ENCODE data around the gene FAM174B.

Gene FAM174B

GRCh38 chr15:92638709-92639365 is 16.7 kb downstream of the FAM174B start:
- no peaks in the 10 kb centered on the region for H3K9me3 Mint-ChIP-seq
- no peak overlapping the region for H3K27ac Mint-ChIP-seq
- no peaks in the 10 kb centered on the region for H3K27me3 Mint-ChIP-seq (ENCODE audit: low read depth)
- H3K4me3 Mint-ChIP-seq, result no peak overlapping the region
- H3K4me1 Mint-ChIP-seq (ENCODE audit: low read depth), result no peaks in the 10 kb centered on the region
- no peaks in the 10 kb centered on the region for H3K36me3 Mint-ChIP-seq (ENCODE audit: low read depth)

- Mint-ChIP-seq H3K4me1 (ENCODE audit: low read depth) (no peaks in the 10 kb centered on the region), H3K9me3 (no peaks in the 10 kb centered on the region), H3K27ac (no peak overlapping the region), H3K4me3 (no peak overlapping the region), H3K36me3 (ENCODE audit: low read depth) (no peaks in the 10 kb centered on the region), H3K27me3 (ENCODE audit: low read depth) (no peaks in the 10 kb centered on the region)
These were observed 17.3 kb downstream of the FAM174B start for GRCh38 chr15:92638291-92638708.

GRCh38 chr15:92637626-92638025 is 17.9 kb downstream of the FAM174B start:
- Mint-ChIP-seq H3K36me3 (ENCODE audit: low read depth) (no peaks in the 10 kb centered on the region), H3K27me3 (ENCODE audit: low read depth) (no peaks in the 10 kb centered on the region), H3K27ac (no peak overlapping the region), H3K9me3 (no peaks in the 10 kb centered on the region), H3K4me3 (no peak overlapping the region), H3K4me1 (ENCODE audit: low read depth) (no peaks in the 10 kb centered on the region)

GRCh38 chr15:92636908-92637481 is 18.6 kb downstream of the FAM174B start:
- H3K27me3 Mint-ChIP-seq (ENCODE audit: low read depth), result no peaks in the 10 kb centered on the region
- H3K36me3 Mint-ChIP-seq (ENCODE audit: low read depth), result no peaks in the 10 kb centered on the region
- no peaks in the 10 kb centered on the region for H3K9me3 Mint-ChIP-seq
- H3K4me1 Mint-ChIP-seq (ENCODE audit: low read depth), result no peaks in the 10 kb centered on the region
- no peak overlapping the region for H3K4me3 Mint-ChIP-seq
- H3K27ac Mint-ChIP-seq, result no peak overlapping the region

- H3K27me3 Mint-ChIP-seq (ENCODE audit: low read depth), result no peaks in the 10 kb centered on the region
- H3K4me3 Mint-ChIP-seq, result no peak overlapping the region
- no peaks in the 10 kb centered on the region for H3K36me3 Mint-ChIP-seq (ENCODE audit: low read depth)
- H3K27ac Mint-ChIP-seq, result no peak overlapping the region
- no peaks in the 10 kb centered on the region for H3K4me1 Mint-ChIP-seq (ENCODE audit: low read depth)
- H3K9me3 Mint-ChIP-seq, result no peaks in the 10 kb centered on the region
These were observed 19.1 kb downstream of the FAM174B start for GRCh38 chr15:92636401-92636907.

GRCh38 chr15:92634671-92635201 is 20.8 kb downstream of the FAM174B start:
- Mint-ChIP-seq H3K4me3 (no peak overlapping the region), H3K36me3 (ENCODE audit: low read depth) (no peaks in the 10 kb centered on the region), H3K27me3 (ENCODE audit: low read depth) (no peaks in the 10 kb centered on the region), H3K27ac (no peak overlapping the region), H3K4me1 (ENCODE audit: low read depth) (no peaks in the 10 kb centered on the region), H3K9me3 (no peaks in the 10 kb centered on the region)

GRCh38 chr15:92634060-92634459 is 21.5 kb downstream of the FAM174B start:
- H3K4me1 Mint-ChIP-seq (ENCODE audit: low read depth), result no peaks in the 10 kb centered on the region
- no peaks in the 10 kb centered on the region for H3K9me3 Mint-ChIP-seq
- no peak overlapping the region for H3K27ac Mint-ChIP-seq
- H3K4me3 Mint-ChIP-seq, result no peak overlapping the region
- H3K27me3 Mint-ChIP-seq (ENCODE audit: low read depth), result no peaks in the 10 kb centered on the region
- H3K36me3 Mint-ChIP-seq (ENCODE audit: low read depth), result no peaks in the 10 kb centered on the region

GRCh38 chr15:92633418-92633817 is 22.2 kb downstream of the FAM174B start:
- H3K4me3 Mint-ChIP-seq, result no peak overlapping the region
- no peaks in the 10 kb centered on the region for H3K36me3 Mint-ChIP-seq (ENCODE audit: low read depth)
- H3K4me1 Mint-ChIP-seq (ENCODE audit: low read depth), result no peaks in the 10 kb centered on the region
- no peak overlapping the region for H3K27ac Mint-ChIP-seq
- H3K9me3 Mint-ChIP-seq, result no peaks in the 10 kb centered on the region
- no peaks in the 10 kb centered on the region for H3K27me3 Mint-ChIP-seq (ENCODE audit: low read depth)

- no peak overlapping the region for H3K27ac Mint-ChIP-seq
- no peaks in the 10 kb centered on the region for H3K36me3 Mint-ChIP-seq (ENCODE audit: low read depth)
- H3K4me1 Mint-ChIP-seq (ENCODE audit: low read depth), result no peaks in the 10 kb centered on the region
- H3K4me3 Mint-ChIP-seq, result no peak overlapping the region
- no peaks in the 10 kb centered on the region for H3K9me3 Mint-ChIP-seq
- H3K27me3 Mint-ChIP-seq (ENCODE audit: low read depth), result no peaks in the 10 kb centered on the region
These were observed 22.6 kb downstream of the FAM174B start for GRCh38 chr15:92633001-92633400.

GRCh38 chr15:92631721-92632120 is 23.9 kb downstream of the FAM174B start:
- Mint-ChIP-seq H3K27ac (no peak overlapping the region), H3K36me3 (ENCODE audit: low read depth) (no peaks in the 10 kb centered on the region), H3K27me3 (ENCODE audit: low read depth) (no peaks in the 10 kb centered on the region), H3K9me3 (no peaks in the 10 kb centered on the region), H3K4me1 (ENCODE audit: low read depth) (no peaks in the 10 kb centered on the region), H3K4me3 (no peak overlapping the region)

GRCh38 chr15:92629975-92630626 is 25.5 kb downstream of the FAM174B start:
- Mint-ChIP-seq H3K27ac (no peak overlapping the region), H3K4me3 (no peak overlapping the region)

GRCh38 chr15:92629276-92629974 is 26.1 kb downstream of the FAM174B start:
- no peaks in the 10 kb centered on the region for H3K9me3 Mint-ChIP-seq
- H3K27me3 Mint-ChIP-seq (ENCODE audit: low read depth), result no peaks in the 10 kb centered on the region
- no peak overlapping the region for H3K27ac Mint-ChIP-seq
- H3K4me1 Mint-ChIP-seq (ENCODE audit: low read depth), result peaks cover 6% of the 10 kb centered on the region
- H3K36me3 Mint-ChIP-seq (ENCODE audit: low read depth), result no peaks in the 10 kb centered on the region
- no peak overlapping the region for H3K4me3 Mint-ChIP-seq

More at GRCh38 chr15:92629975-92630626, 25.5 kb downstream of the FAM174B start:
- Mint-ChIP-seq H3K9me3 (no peaks in the 10 kb centered on the region), H3K4me1 (ENCODE audit: low read depth) (peaks cover 5% of the 10 kb centered on the region), H3K27me3 (ENCODE audit: low read depth) (no peaks in the 10 kb centered on the region), H3K36me3 (ENCODE audit: low read depth) (no peaks in the 10 kb centered on the region)

- Mint-ChIP-seq H3K27me3 (ENCODE audit: low read depth) (no peaks in the 10 kb centered on the region), H3K36me3 (ENCODE audit: low read depth) (no peaks in the 10 kb centered on the region), H3K4me3 (no peak overlapping the region), H3K27ac (no peak overlapping the region), H3K9me3 (no peaks in the 10 kb centered on the region), H3K4me1 (ENCODE audit: low read depth) (peaks cover 7% of the 10 kb centered on the region)
These were observed 28.6 kb downstream of the FAM174B start for GRCh38 chr15:92627014-92627413.

- H3K36me3 Mint-ChIP-seq (ENCODE audit: low read depth), result no peaks in the 10 kb centered on the region
- H3K4me3 Mint-ChIP-seq, result no peak overlapping the region
- no peaks in the 10 kb centered on the region for H3K27me3 Mint-ChIP-seq (ENCODE audit: low read depth)
- H3K27ac Mint-ChIP-seq, result no peak overlapping the region
- no peaks in the 10 kb centered on the region for H3K9me3 Mint-ChIP-seq
- H3K4me1 Mint-ChIP-seq (ENCODE audit: low read depth), result peaks cover 7% of the 10 kb centered on the region
These were observed 30.2 kb downstream of the FAM174B start for GRCh38 chr15:92625251-92625980.
